ENCODE measurements around the gene MLLT10.
"Not testable (repeated sequence)": the region's sequence is repeated elsewhere in the genome, so short reads cannot be mapped to it uniquely, and the experiment has no call there.

Gene MLLT10

GRCh38 chr10:21625623-21626229 lies 91.7 kb downstream of the MLLT10 start:
- H3K27ac Mint-ChIP-seq = peak overlapping the region; percentile 40
- H3K4me3 Mint-ChIP-seq = no peak overlapping the region

DNA sequence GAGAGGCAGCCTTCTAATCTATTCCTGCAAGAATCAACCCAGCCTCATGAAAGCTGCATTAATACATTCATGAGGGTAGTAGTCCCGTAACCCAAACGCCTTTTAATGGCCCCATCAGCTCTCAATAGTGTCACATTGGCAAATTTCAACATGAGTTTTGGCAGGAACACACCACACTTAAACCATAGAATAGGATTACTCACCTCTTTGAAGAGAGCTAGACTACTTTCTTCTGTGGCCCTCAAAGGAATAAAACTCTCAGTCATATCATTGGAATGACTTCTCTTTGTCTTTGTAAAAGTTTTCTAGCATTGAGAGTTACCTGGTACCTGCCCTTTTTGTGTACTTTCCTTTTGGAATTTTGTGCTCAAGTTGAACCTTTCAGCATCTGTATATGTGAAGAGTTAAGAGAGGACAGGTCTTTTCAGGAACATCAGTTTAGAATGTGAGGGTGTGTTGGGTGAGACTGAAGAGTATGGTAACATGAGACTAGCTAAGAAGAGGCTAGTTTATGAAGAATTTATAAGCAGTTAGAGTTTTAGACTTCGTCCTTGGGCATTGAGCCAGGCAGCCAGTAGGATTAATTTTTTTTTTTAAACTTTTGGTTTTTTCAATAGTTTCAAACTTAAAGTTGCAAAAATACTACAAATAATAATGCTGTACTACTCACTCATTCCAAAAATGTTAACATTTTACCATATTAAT lies 92.6 kb downstream of the MLLT10 start:
- CTCF ChIA-PET = no interaction called here
- H3K27ac Mint-ChIP-seq = no peak overlapping the region
- peaks cover 55% of the 10 kb centered on the region for H3K36me3 Mint-ChIP-seq
- no peaks in the 10 kb centered on the region for H3K27me3 Mint-ChIP-seq
- H3K4me1 Mint-ChIP-seq = peaks cover 25% of the 10 kb centered on the region
- no peak overlapping the region for H3K4me3 Mint-ChIP-seq
- no peak for DNase-seq
- no peaks in the 10 kb centered on the region for H3K9me3 Mint-ChIP-seq

More at GRCh38 chr10:21625623-21626229, 91.7 kb downstream of the MLLT10 start:
- DNase-seq = no peak
- Mint-ChIP-seq H3K9me3 (no peaks in the 10 kb centered on the region), H3K4me1 (peaks cover 25% of the 10 kb centered on the region), H3K27me3 (no peaks in the 10 kb centered on the region), H3K36me3 (peaks cover 50% of the 10 kb centered on the region)
- CTCF ChIA-PET = interaction anchor here (0.6 kb wide), 1 partner anchor 148 kb away, joined by 3 read pairs; no protein-coding TSS in a partner anchor

DNA sequence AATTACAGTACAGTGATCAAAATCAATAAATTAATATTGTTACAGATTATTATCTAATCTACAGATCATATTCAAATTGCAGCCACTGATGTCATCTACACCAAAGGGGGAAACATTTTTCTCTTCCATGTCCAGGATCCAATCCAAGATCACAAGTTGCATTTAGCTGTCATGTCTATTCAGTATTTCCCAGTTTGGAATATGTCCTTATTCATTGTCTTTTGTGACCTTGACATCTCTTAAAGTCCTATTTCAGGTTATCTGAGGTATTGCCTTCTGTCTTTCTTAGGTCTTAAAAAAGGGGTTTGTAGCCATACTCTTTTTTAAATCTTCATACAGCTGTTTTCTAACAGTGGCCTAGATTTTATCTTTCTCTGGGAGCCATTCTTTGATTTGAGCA lies 93.3 kb downstream of the MLLT10 start:
- Mint-ChIP-seq H3K27me3 (no peaks in the 10 kb centered on the region), H3K4me3 (no peak overlapping the region), H3K9me3 (no peaks in the 10 kb centered on the region), H3K4me1 (peaks cover 27% of the 10 kb centered on the region), H3K27ac (no peak overlapping the region), H3K36me3 (peaks cover 59% of the 10 kb centered on the region)
- CTCF ChIA-PET = no interaction called here
- no peak for DNase-seq

- no peak overlapping the region for H3K27ac Mint-ChIP-seq
- no peaks in the 10 kb centered on the region for H3K9me3 Mint-ChIP-seq
- no peak for DNase-seq
- H3K4me1 Mint-ChIP-seq = peaks cover 27% of the 10 kb centered on the region
- H3K27me3 Mint-ChIP-seq = no peaks in the 10 kb centered on the region
- CTCF ChIA-PET = no interaction called here
- H3K36me3 Mint-ChIP-seq = peaks cover 53% of the 10 kb centered on the region
- H3K4me3 Mint-ChIP-seq = no peak overlapping the region
Observed at GRCh38 chr10:21628023-21628422, 94.0 kb downstream of the MLLT10 start.

DNA sequence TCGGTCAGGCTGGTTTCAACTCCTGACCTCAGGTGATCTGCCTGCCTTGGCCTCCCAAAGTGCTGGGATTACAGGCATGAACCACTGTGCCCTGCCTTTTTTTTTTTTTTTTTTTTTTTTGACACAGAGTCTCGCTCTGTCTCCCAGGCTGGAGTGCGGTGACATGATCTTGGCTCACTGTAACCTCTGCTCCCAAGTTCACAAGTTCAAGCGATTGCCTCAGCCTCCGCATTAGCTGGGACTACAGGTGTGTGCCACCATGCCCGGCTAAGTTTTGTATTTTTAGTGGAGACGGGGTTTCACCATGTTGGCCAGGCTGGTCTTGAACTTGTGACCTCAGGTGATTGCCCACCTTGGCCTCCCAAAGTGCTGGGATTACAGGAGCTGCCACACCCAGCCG lies 94.6 kb downstream of the MLLT10 start:
- Mint-ChIP-seq H3K36me3 (peaks cover 53% of the 10 kb centered on the region), H3K4me1 (peaks cover 27% of the 10 kb centered on the region)
- CTCF ChIA-PET = not testable (repeated sequence)

GRCh38 chr10:21634599-21635365 lies 100.8 kb downstream of the MLLT10 start:
- H3K27me3 Mint-ChIP-seq = no peaks in the 10 kb centered on the region
- peaks cover 31% of the 10 kb centered on the region for H3K36me3 Mint-ChIP-seq
- CTCF ChIA-PET = no interaction called here
- no peaks in the 10 kb centered on the region for H3K9me3 Mint-ChIP-seq
- H3K4me3 Mint-ChIP-seq = no peak overlapping the region
- no peak overlapping the region for H3K27ac Mint-ChIP-seq
- no peak for DNase-seq
- H3K4me1 Mint-ChIP-seq = peaks cover 2% of the 10 kb centered on the region

More for the DNA sequence above, 94.6 kb downstream of the MLLT10 start:
- H3K27me3 Mint-ChIP-seq, H3K4me3 Mint-ChIP-seq, H3K27ac Mint-ChIP-seq, H3K9me3 Mint-ChIP-seq, DNase-seq: not testable (repeated sequence)

DNA sequence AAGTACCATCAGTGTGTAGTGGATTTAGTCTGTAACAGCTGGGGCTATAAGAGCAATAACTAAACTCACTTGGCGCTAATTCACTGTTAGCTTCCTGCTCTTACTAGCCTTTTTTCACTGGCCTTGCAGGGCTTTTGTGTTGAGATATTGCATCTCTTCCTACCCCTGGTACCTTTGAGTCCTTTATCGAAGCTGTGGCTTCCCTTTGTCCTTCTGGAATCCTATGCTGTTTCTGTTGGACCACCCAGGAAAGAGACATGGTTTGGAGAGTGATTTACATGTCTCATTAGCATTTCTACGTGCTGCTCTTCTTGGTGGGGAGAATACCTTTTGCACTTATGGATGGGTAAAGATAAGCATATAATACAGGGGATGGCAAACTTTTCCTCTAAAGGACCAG lies 103.8 kb downstream of the MLLT10 start:
- Mint-ChIP-seq H3K27ac (no peak overlapping the region), H3K4me3 (no peak overlapping the region), H3K36me3 (peaks cover 14% of the 10 kb centered on the region), H3K9me3 (no peaks in the 10 kb centered on the region), H3K4me1 (no peaks in the 10 kb centered on the region), H3K27me3 (no peaks in the 10 kb centered on the region)
- CTCF ChIA-PET = interaction anchor here (0.6 kb wide), 1 partner anchor 29 kb away, joined by 3 read pairs; no protein-coding TSS in a partner anchor
- DNase-seq = no peak

DNA sequence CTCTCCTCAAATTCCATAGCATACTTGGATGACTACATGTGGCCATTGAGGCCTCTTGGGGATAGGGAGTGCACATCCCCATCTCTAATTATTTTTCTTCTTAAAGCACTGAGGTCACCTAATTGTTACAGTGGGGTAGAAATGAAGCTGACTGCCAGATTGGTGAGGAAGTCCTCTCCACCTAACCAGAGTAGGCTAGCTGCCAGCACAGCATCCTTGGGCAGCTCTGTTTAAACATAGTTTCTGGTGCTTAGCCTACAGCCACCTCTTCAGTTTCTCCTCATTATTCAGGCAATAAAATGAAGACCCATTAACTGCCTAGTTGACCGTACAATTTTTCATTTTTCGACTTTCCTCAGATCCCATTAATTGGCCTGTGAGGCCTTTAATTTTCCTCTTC lies 104.6 kb downstream of the MLLT10 start:
- H3K9me3 Mint-ChIP-seq = no peaks in the 10 kb centered on the region
- H3K27ac Mint-ChIP-seq = no peak overlapping the region
- CTCF ChIA-PET = no interaction called here
- no peaks in the 10 kb centered on the region for H3K27me3 Mint-ChIP-seq
- H3K36me3 Mint-ChIP-seq = peaks cover 14% of the 10 kb centered on the region
- no peak overlapping the region for H3K4me3 Mint-ChIP-seq
- DNase-seq = no peak
- no peaks in the 10 kb centered on the region for H3K4me1 Mint-ChIP-seq

DNA sequence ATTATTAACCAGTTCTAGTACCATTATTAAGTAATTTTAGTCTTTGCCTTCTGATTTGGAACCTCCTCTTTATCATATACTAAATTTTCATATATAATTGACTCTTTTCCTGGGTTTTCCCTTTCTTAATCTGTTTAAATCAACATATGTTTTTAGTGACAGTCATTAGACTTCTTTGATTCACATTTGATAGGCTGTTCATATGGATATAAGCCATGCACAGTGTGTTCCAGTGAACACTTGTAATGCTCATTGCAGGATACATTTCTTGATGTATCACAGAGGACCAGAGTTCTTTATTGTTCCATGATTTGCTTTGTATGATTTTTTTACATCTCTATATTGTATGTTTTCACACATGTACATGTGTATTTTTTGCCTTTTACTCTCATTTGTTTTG lies 114.0 kb downstream of the MLLT10 start:
- H3K27me3 Mint-ChIP-seq = no peaks in the 10 kb centered on the region
- no peak for DNase-seq
- CTCF ChIA-PET = no interaction called here
- H3K9me3 Mint-ChIP-seq = peaks cover 2% of the 10 kb centered on the region
- H3K27ac Mint-ChIP-seq = no peak overlapping the region
- H3K4me3 Mint-ChIP-seq = no peak overlapping the region
- peaks cover 22% of the 10 kb centered on the region for H3K36me3 Mint-ChIP-seq
- H3K4me1 Mint-ChIP-seq = peaks cover 18% of the 10 kb centered on the region

DNA sequence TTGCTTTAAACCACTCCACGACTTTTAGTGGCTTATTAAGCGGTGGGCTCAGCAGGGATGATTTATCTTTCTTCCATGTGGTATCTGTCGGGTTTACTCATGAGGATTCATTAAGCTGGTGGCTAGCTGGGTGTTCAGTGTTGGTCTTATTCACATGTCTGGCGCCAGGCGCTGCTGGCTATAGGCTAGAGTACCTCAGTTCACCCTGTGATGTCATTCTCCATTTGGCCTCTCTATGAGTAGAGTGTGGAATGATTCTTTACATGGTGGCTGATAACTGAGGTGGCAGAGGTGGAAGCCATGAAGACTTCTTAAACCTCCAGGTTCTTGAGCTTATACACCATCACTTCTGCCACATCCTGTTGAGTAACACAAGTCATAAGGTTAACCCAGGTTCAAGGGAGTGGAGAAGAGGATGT lies 115.4 kb downstream of the MLLT10 start:
- H3K27me3 Mint-ChIP-seq = no peaks in the 10 kb centered on the region
- CTCF ChIA-PET = interaction anchor here (0.6 kb wide), 1 partner anchor 136 kb away, joined by 3 read pairs; no protein-coding TSS in a partner anchor
- peak; percentile 26 for DNase-seq
- peaks cover 19% of the 10 kb centered on the region for H3K36me3 Mint-ChIP-seq
- H3K4me3 Mint-ChIP-seq = no peak overlapping the region
- H3K9me3 Mint-ChIP-seq = peaks cover 2% of the 10 kb centered on the region
- peak overlapping the region; percentile 76 for H3K27ac Mint-ChIP-seq
- H3K4me1 Mint-ChIP-seq = peaks cover 18% of the 10 kb centered on the region

DNA sequence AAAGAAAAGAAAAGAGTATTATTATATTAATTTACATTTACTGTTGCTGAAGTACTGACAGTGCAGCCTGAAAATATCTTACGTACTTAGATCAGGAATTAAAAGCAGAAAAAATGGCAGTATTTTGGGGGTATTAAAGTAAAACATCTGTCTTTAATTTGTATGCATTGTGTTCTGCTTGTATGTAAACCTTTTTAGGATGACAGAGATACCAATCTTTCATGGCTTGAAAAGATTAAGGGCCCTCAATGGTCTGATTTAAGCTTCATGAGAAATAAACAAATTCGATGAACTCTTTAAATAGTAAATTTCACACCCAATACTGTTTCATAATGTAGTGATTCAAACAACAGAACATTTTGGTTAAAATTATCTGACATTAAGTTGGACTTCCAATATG lies 116.3 kb downstream of the MLLT10 start:
- H3K36me3 Mint-ChIP-seq = peaks cover 19% of the 10 kb centered on the region
- peaks cover 2% of the 10 kb centered on the region for H3K9me3 Mint-ChIP-seq
- peaks cover 18% of the 10 kb centered on the region for H3K4me1 Mint-ChIP-seq
- no peak overlapping the region for H3K4me3 Mint-ChIP-seq
- CTCF ChIA-PET = no interaction called here
- H3K27me3 Mint-ChIP-seq = no peaks in the 10 kb centered on the region
- H3K27ac Mint-ChIP-seq = no peak overlapping the region
- no peak for DNase-seq

GRCh38 chr10:21655236-21655635 lies 121.2 kb downstream of the MLLT10 start:
- H3K27me3 Mint-ChIP-seq = no peaks in the 10 kb centered on the region
- no peak for DNase-seq
- H3K36me3 Mint-ChIP-seq = no peaks in the 10 kb centered on the region
- H3K9me3 Mint-ChIP-seq = no peaks in the 10 kb centered on the region
- no peaks in the 10 kb centered on the region for H3K4me1 Mint-ChIP-seq
- no peak overlapping the region for H3K4me3 Mint-ChIP-seq
- CTCF ChIA-PET = no interaction called here
- H3K27ac Mint-ChIP-seq = no peak overlapping the region

- Mint-ChIP-seq H3K27me3 (no peaks in the 10 kb centered on the region), H3K4me1 (no peaks in the 10 kb centered on the region), H3K36me3 (no peaks in the 10 kb centered on the region), H3K4me3 (no peak overlapping the region), H3K9me3 (no peaks in the 10 kb centered on the region), H3K27ac (no peak overlapping the region)
- DNase-seq = no peak
- CTCF ChIA-PET = no interaction called here
Observed at GRCh38 chr10:21655687-21656086, 121.7 kb downstream of the MLLT10 start.

GRCh38 chr10:21661087-21661486 lies 127.1 kb downstream of the MLLT10 start:
- CTCF ChIA-PET = no interaction called here
- DNase-seq = no peak
- H3K4me1 Mint-ChIP-seq = peaks cover 14% of the 10 kb centered on the region
- no peak overlapping the region for H3K27ac Mint-ChIP-seq
- H3K9me3 Mint-ChIP-seq = no peaks in the 10 kb centered on the region
- H3K4me3 Mint-ChIP-seq = no peak overlapping the region
- H3K27me3 Mint-ChIP-seq = no peaks in the 10 kb centered on the region
- peaks cover 11% of the 10 kb centered on the region for H3K36me3 Mint-ChIP-seq

DNA sequence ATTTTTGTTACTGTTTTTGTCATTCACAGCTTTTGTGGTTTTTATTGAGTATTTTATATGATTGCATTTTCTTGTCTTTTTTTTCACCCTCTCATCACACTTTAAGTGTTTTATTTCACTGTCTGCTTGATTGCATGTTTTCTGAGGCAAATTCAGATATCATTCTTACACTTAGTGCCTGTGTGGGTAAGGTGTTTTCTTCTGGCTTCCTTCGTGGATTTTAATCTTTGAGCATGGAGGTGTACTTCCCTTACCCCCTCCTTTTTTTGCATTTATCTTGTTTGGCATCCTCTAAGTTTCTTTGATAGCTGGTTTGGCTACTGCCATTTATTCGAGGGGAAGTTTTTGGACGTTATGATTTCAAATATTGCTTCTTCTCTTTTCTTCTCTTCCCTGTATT lies 127.9 kb downstream of the MLLT10 start:
- Mint-ChIP-seq H3K9me3 (no peaks in the 10 kb centered on the region), H3K4me1 (peaks cover 14% of the 10 kb centered on the region), H3K4me3 (no peak overlapping the region), H3K27ac (peak overlapping the region; percentile 66), H3K27me3 (no peaks in the 10 kb centered on the region), H3K36me3 (peaks cover 14% of the 10 kb centered on the region)
- DNase-seq = no peak
- CTCF ChIA-PET = no interaction called here

Measured in activated naive CD4-positive, alpha-beta T cell treated with anti-CD3 and anti-CD28 coated beads, Interleukin-2, amount 10 ng/mL, durations not matched to agents 7 days and 5 days (primary cell).